Muscle of leg (tissue), 11 donors: ENCODE data around the gene INCA1. TPM values are rescaled to one million over a fixed set of nuclear protein-coding genes. Genes with fewer than 3 reads are reported as not detected.

Source experiments
- DNase-seq: peaks from one replicate; pipeline ENCODE4 v3.0.0; 2013
- H3K27ac ChIP-seq: one replicate; pipeline ENCODE4 v1.5.1; 2013; ENCODE audit warnings: mild to moderate bottlenecking, low read length, control low read depth
- H3K27me3 ChIP-seq: one replicate; pipeline ENCODE4 v1.6.1; 2013; ENCODE audit warnings: low read length; ENCODE audit not compliant: control insufficient read depth, insufficient read depth
- H3K36me3 ChIP-seq: one replicate; pipeline ENCODE4 v1.6.1; 2013; ENCODE audit warnings: low read length; ENCODE audit not compliant: control insufficient read depth, insufficient read depth
- H3K4me1 ChIP-seq: one replicate; pipeline ENCODE4 v1.6.1; 2013; ENCODE audit warnings: low read length; ENCODE audit not compliant: control insufficient read depth, insufficient read depth
- H3K4me3 ChIP-seq: one replicate; pipeline ENCODE4 v1.5.1; 2013; ENCODE audit warnings: low read length, control low read depth
- H3K9me3 ChIP-seq: replicated peaks from 2 replicates; pipeline ENCODE4 v1.6.1; 2013; ENCODE audit warnings: low read depth, low read length; ENCODE audit not compliant: control insufficient read depth
- WGBS: methylation state at CpG from one replicate; pipeline ENCODE4 v1.1.5; 2013; ENCODE audit warnings: missing lambda C conversion rate; ENCODE audit not compliant: insufficient coverage; 5-methylcytosine and 5-hydroxymethylcytosine counted together
- polyA plus RNA-seq, 8 donors: library from polyadenylated mRNA; unstranded; fragments of 120-200 nt; gene quantifications; one replicate each; pipeline versions ENCODE4 v1.2.1 to v1.2.3, GENCODE V29; 2013; ENCODE audit warnings: inconsistent platforms in 1 of 8, low replicate concordance in 1 of 8; ENCODE audit not compliant: insufficient read length in 8 of 8, insufficient read depth in 1 of 8
- total RNA-seq: library from RNA; stranded (reverse); fragments of 120-200 nt; gene quantifications from one replicate; pipeline ENCODE4 v1.2.4, GENCODE V29; 2013

INCA1 gene
- total and polyA plus RNA-seq, 9 donors: 0.93 to 5.4 (median 4.0) TPM

DNA sequence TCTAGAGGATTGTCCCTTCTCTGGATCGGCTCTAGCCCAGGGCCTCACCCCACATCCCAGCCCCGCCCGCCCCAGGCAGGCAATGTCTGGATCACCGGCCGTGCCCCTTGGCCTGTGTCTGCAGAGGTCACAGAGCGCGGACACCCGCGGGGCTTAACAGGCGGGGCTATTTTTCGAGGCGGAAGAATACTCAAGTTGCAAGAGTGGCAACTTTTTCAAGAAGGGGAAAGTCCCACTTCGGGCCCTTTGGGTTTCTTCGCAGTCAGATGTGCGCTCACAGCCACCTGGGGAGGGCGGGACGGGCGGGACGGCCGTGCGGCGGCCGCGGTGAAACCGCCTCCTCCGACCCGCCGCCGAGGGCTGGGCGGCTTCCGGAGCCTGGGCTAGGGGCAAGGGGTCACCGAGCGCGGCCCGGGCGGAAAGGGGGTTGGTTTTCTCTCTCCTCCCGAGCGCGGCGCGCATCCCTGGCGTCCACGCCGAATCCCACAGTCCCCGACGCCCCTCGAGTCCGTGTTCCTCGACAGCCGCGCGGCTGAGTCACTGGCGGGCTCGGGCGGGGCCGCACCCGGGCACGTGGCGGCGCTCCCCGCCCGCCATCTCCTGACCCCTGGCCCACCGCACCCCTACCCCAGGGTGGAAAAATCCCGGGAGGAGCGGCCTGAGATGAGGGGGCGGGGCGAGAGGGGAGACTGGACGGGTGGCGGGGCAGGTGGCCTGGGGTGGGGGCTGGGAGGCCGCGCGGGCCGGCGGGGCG lies 47.8 kb downstream of the INCA1 start:
- Histone ChIP-seq H3K27ac (peak overlapping the region; percentile 99), H3K9me3 (no peaks in the 10 kb centered on the region), H3K36me3 (peaks cover 24% of the 10 kb centered on the region), H3K4me3 (peak overlapping the region; percentile 90), H3K4me1 (peaks cover 55% of the 10 kb centered on the region), H3K27me3 (no peaks in the 10 kb centered on the region)
- under 1% methylated on average over 44 of the region's 75 CpGs for WGBS
- peak; percentile 86 for DNase-seq

DNA sequence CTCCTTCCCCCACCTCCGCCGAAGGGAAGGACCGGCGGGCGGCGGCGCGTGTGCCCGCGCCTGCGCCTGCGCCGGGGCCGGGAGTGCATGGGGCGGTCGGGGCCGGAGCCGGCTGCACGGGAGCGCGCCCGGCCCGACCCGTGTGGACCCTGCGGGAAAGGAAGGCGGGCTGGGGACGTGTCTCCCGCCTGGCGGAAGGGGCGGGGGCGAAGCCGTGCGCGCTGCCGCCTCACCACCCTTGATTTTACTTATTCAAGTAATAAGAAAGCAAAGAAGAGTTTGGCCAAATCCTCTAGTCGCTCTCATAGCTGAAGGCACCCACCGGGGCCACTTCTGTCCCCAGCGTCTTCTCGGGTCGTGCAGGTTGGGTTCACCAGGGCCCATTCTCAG lies 48.4 kb downstream of the INCA1 start:
- peaks cover 55% of the 10 kb centered on the region for H3K4me1 ChIP-seq

DNA sequence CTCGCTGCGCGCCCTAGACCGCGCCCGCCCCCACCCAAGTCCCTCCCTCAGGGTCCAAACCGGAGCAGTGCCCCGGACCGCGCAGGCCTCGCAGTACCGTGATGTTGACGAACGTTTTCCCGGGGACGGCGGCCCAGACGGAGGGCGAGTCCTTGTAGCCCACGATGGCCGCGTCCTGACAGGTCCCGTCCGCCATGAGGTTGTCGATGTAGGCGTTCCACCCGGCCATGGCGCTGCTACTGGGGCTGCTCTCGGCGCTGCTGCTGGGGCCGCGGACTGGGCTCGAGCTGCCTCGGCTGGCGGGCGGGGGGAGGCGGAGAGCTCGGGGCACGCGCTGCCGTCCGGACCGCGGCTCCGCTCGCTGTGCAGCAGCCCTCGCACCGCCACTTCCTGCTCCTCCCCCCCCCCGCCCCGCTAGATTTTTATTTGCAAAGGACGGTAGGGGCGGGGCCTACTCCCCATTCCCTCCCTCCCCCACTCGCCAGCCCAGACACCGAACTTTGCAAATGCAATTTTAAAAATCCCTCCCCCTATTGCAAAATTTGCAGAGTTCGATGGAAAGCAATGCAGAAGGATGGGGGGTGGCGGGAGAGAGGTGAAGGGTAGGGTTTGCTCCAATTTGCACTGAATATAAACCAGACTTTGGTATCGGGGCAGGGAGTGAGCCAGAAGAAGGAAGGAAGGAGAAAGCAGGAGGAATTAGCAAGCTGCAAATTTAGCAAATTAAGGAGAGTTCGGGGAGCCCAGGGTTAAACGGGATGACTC lies 49.0 kb downstream of the INCA1 start, which contains the start of gene PFN1:
PFN1 (minus strand) TSS at position 365 of the 765 bp plus-strand sequence; CDS start at position 229, 136 bp downstream.
- Histone ChIP-seq H3K4me3 (peak within 1 kb of the TSS; percentile 90), H3K9me3 (no peaks in the 10 kb centered on the region), H3K27ac (peak within 1 kb of the TSS; percentile 99), H3K27me3 (no peaks in the 10 kb centered on the region), H3K36me3 (peaks cover 35% of the 10 kb centered on the region), H3K4me1 (peaks cover 50% of the 10 kb centered on the region)
- DNase-seq: peak; percentile 98
- under 1% methylated on average over 50 of the region's 59 CpGs for WGBS

More for the DNA sequence above, 48.4 kb downstream of the INCA1 start:
- H3K27me3 ChIP-seq: no peaks in the 10 kb centered on the region
- H3K27ac ChIP-seq: peak overlapping the region; percentile 99
- 0% methylated on average over 40 of the region's 40 CpGs for WGBS
- no peaks in the 10 kb centered on the region for H3K9me3 ChIP-seq
- DNase-seq: peak; percentile 97
- H3K36me3 ChIP-seq: peaks cover 29% of the 10 kb centered on the region
- peak overlapping the region; percentile 90 for H3K4me3 ChIP-seq

DNA sequence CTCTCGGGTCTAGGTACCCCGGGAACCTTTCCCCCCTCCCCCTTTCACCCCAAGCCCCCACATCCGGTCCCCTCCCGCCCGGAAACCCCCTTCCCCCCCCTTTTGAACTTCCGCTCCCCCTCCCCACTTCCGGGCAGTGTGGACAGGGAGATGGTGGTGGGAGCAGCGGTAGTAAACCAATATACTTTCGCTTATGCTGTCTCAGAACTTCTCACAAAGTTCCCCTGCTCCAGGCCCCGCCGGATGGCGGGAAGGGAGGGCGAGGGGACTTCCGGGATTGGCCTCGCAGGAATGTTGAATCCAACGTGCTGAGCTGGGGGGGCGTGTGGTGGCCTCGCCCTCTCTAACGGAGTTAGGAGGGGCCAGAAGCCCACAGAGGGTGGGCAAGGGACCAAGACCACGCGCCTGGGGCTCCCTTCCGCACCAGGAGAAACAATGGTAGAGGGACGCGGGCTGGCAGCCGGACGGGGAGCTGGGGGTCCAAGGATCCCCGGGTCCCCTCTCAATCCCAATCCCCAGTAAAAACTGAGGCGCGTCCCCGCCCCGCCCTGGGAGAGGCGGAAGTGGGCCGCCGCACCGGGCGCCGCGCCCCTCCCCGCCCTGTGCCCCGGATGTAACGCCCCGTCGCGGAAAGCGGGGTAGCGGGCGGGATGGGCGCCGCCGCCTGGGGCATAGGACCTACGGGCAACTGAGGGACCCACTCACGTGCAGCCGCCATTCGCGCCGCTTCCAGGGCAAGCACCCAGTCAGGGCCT lies 49.7 kb downstream of the INCA1 start:
- Histone ChIP-seq H3K9me3 (no peaks in the 10 kb centered on the region), H3K4me1 (peaks cover 43% of the 10 kb centered on the region), H3K27ac (peak overlapping the region; percentile 98), H3K36me3 (peaks cover 40% of the 10 kb centered on the region), H3K27me3 (no peaks in the 10 kb centered on the region), H3K4me3 (peak overlapping the region; percentile 90)
- DNase-seq: peak; percentile 82
- WGBS: under 1% methylated on average over 46 of the region's 56 CpGs

DNA sequence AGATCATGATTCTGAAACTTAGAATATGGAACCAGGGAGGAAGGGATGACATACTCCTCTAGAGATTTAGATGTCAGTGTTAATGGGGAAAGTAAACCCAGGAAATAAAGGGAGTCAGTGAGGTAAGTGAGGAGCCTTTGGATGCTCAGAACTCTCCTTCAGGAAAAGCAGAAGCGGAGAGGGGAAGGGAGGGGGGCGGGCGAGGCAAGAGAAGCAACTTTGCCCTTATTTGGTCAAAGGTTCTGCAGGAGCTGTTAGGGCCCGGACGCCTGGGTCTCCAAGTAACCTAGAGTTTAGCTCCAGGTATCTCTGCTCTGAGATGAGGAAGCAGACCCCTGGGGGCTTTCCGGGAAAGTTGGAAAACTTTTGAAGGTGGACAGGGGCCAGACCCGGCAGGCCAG lies 50.3 kb downstream of the INCA1 start:
- WGBS: 0% methylated on average over 3 of the region's 7 CpGs
- Histone ChIP-seq H3K4me3 (peak overlapping the region; percentile 90), H3K4me1 (peaks cover 41% of the 10 kb centered on the region), H3K27me3 (no peaks in the 10 kb centered on the region), H3K36me3 (peaks cover 46% of the 10 kb centered on the region), H3K27ac (peak overlapping the region; percentile 98), H3K9me3 (no peaks in the 10 kb centered on the region)
- DNase-seq: peak; percentile 44

DNA sequence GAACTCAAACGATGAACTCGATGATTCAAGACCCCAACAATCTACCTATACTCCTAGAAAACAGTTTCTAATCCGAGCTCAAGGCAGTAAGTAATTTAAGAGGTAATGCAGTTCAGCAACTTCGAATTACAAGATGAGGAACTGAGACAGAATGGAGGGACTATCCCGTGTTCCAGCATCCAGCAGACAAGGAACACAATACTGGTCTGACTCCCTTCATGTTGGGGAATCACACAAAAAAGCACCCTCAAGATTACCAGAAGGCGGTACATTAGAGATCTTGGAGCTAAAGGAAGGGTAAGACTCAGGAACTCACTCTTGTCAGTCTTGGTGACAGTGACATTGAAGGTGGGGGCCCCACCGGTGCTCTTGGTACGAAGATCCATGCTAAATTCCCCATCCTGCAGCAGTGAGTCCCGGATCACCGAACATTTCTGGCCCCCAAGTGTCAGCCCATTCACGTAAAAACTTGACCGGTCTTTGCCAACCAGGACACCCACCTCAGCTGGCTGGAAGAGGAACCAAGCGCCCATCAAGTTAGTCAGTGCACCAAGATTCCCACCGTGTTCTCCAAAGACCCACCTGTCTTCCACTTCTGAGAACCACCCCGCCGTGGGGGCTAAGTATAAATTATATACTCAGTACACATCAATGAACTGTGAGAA lies 50.9 kb downstream of the INCA1 start:
- Histone ChIP-seq H3K27me3 (no peaks in the 10 kb centered on the region), H3K4me1 (peaks cover 41% of the 10 kb centered on the region), H3K9me3 (no peaks in the 10 kb centered on the region), H3K27ac (peak overlapping the region; percentile 98), H3K4me3 (peak overlapping the region; percentile 90), H3K36me3 (peaks cover 49% of the 10 kb centered on the region)
- no peak for DNase-seq
- 71% methylated on average over 4 of the region's 16 CpGs for WGBS

DNA sequence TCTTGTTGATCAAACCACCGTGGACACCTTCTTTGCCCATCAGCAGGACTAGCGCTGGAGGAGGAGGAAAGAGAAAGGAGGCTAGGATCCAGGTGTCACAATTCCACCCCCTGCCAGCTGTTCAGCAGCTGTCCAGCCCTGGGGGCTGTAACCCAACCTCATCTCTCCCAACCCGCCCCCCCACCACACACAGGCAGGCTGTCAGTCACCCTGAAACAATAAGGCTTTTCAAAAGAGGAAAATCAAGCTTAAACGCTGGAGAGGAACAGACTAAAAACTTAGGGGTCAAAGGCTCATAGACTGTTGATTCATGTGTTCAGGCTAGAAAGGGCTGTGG lies 51.4 kb downstream of the INCA1 start:
- Histone ChIP-seq H3K4me3 (no peak overlapping the region), H3K36me3 (peaks cover 50% of the 10 kb centered on the region), H3K27ac (peak overlapping the region; percentile 98), H3K27me3 (no peaks in the 10 kb centered on the region), H3K4me1 (peaks cover 41% of the 10 kb centered on the region), H3K9me3 (no peaks in the 10 kb centered on the region)
- DNase-seq: peak; percentile 57
- WGBS: no CpG with 5 or more reads among the region's 4 CpGs

DNA sequence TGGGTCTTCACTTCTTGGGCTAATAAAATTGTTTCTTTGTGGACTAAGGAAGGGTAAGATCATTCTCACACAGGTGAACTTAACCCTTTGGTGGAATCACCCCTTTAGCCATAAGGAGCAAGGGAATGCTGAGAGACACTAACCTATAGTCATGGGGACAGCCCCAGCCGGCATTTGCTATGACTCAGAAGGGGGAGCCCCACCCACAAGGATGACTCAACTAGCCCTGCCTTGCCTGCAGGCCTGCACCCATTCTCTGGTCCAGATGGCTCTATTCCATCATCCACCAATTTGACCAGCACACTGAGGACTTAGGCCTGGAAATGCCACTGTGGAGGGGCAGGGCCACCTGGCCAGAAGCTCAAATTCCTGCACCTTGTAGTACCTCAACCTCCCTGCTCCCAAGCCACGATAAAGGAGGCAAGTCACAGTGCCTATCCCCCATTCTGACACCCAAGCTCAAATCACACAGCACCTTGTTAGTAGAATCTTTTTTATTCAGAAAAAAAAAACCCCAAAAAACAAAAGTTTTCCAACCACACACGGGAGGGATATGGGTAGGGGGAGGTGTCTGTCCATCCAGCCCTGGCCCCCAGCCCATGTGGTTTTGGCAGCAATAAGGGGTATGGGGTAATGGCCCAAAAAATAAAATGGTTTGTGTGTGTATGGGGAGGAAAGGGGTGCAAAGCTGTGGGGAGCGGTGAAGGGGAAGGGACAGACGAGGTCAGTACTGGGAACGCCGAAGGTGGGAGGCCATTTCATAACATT lies 52.0 kb downstream of the INCA1 start:
- peaks cover 39% of the 10 kb centered on the region for H3K4me1 ChIP-seq
- H3K27ac ChIP-seq: peak overlapping the region; percentile 62
- no peak overlapping the region for H3K4me3 ChIP-seq
- no peaks in the 10 kb centered on the region for H3K9me3 ChIP-seq
- H3K36me3 ChIP-seq: peaks cover 50% of the 10 kb centered on the region
- H3K27me3 ChIP-seq: no peaks in the 10 kb centered on the region
- 0% methylated on average over 1 of the region's 7 CpGs for whole genome bisulfite sequencing
- DNase-seq: peak; percentile 60

DNA sequence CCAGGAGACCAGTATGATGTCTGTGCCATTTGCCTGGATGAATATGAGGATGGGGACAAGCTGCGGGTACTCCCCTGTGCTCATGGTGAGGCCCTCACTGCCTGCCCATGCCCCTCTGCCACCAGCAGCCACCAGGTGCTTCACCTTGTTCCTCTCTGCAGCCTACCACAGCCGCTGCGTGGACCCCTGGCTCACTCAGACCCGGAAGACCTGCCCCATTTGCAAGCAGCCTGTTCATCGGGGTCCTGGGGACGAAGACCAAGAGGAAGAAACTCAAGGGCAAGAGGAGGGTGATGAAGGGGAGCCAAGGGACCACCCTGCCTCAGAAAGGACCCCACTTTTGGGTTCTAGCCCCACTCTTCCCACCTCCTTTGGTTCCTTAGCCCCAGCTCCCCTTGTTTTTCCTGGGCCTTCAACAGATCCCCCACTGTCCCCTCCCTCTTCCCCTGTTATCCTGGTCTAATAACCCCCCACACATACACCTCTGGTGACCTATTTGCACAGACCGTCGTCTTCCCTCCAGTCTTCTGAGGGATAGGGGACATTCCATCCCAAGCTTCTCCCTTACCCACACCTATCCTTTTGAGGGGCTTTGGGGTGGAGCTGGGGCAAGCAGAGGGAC lies 52.7 kb downstream of the INCA1 start:
- 93% methylated on average over 3 of the region's 8 CpGs for WGBS
- Histone ChIP-seq H3K4me1 (peaks cover 35% of the 10 kb centered on the region), H3K4me3 (no peak overlapping the region), H3K9me3 (no peaks in the 10 kb centered on the region), H3K27ac (peak overlapping the region; percentile 2), H3K36me3 (peaks cover 50% of the 10 kb centered on the region), H3K27me3 (no peaks in the 10 kb centered on the region)
- no peak for DNase-seq
